ENCODE results near the gene TUBB4B.

The TUBB4B gene

GRCh38 chr9:137235424-137236237 lies 5.5 kb upstream of the TUBB4B start:
- Histone ChIP-seq H3K27me3 (ENCODE audit: insufficient read depth, low read length) (peaks cover 5% of the 10 kb centered on the region; the same call in 1 of the 2 replicates), H3K27ac (ENCODE audit: low read depth, low read length, poor library complexity, severe bottlenecking) (no peak overlapping the region), H3F3A (ENCODE audit: insufficient read depth, low read length) (no peaks in the 10 kb centered on the region), H3K4me3 (ENCODE audit: low read depth, low read length, poor library complexity, severe bottlenecking) (no peak overlapping the region), H3K9ac (ENCODE audit: low read length) (no peak overlapping the region), H3K9me2 (ENCODE audit: low read depth, low read length) (no peaks in the 10 kb centered on the region), H2AFZ (ENCODE audit: low read length) (no peak overlapping the region), H4K20me1 (ENCODE audit: insufficient read depth, low read length) (no peaks in the 10 kb centered on the region), H3K4me2 (ENCODE audit: low read length) (no peak overlapping the region; the same call in 1 of the 2 replicates), H3K4me1 (ENCODE audit: insufficient read depth, low read length, severe bottlenecking) (peaks cover 19% of the 10 kb centered on the region), H3K9me3 (ENCODE audit: low read length) (no peaks in the 10 kb centered on the region), H3K79me2 (ENCODE audit: insufficient read depth, low read length) (no peaks in the 10 kb centered on the region), H3K36me3 (ENCODE audit: insufficient read depth, low read length) (no peaks in the 10 kb centered on the region)
- no peak for TF ChIP-seq EZH2 (IDR thresholded peaks at IDR 0.05; ENCODE audit: borderline replicate concordance, low read length)
- TF ChIP-seq CTCF (IDR thresholded peaks at IDR 0.05; ENCODE audit: low read length): peak; percentile 24; the same call in 1 of the 2 replicates

GRCh38 chr9:137236238-137236935 lies 4.7 kb upstream of the TUBB4B start:
- TF ChIP-seq CTCF (IDR thresholded peaks at IDR 0.05; ENCODE audit: low read length): peak; percentile 99
- TF ChIP-seq EZH2 (IDR thresholded peaks at IDR 0.05; ENCODE audit: borderline replicate concordance, low read length): no peak
- Histone ChIP-seq H3K9me2 (ENCODE audit: low read depth, low read length) (no peaks in the 10 kb centered on the region), H3K9me3 (ENCODE audit: low read length) (no peaks in the 10 kb centered on the region), H3K9ac (ENCODE audit: low read length) (no peak overlapping the region), H3K79me2 (ENCODE audit: insufficient read depth, low read length) (no peaks in the 10 kb centered on the region), H3K4me2 (ENCODE audit: low read length) (peak overlapping the region; percentile 48), H3K36me3 (ENCODE audit: insufficient read depth, low read length) (no peaks in the 10 kb centered on the region), H3K4me3 (ENCODE audit: low read depth, low read length, poor library complexity, severe bottlenecking) (no peak overlapping the region), H3F3A (ENCODE audit: insufficient read depth, low read length) (no peaks in the 10 kb centered on the region), H3K27me3 (ENCODE audit: insufficient read depth, low read length) (0 out of 2 replicates have a peak, but pooled peaks cover 2% of the 10 kb centered on the region), H2AFZ (ENCODE audit: low read length) (no peak overlapping the region), H3K27ac (ENCODE audit: low read depth, low read length, poor library complexity, severe bottlenecking) (no peak overlapping the region), H4K20me1 (ENCODE audit: insufficient read depth, low read length) (no peaks in the 10 kb centered on the region), H3K4me1 (ENCODE audit: insufficient read depth, low read length, severe bottlenecking) (peaks cover 19% of the 10 kb centered on the region)

GRCh38 chr9:137236936-137237421 lies 4.1 kb upstream of the TUBB4B start:
- peaks cover 3% of the 10 kb centered on the region; the same call in 1 of the 2 replicates for H3K79me2 ChIP-seq (ENCODE audit: insufficient read depth, low read length)
- H4K20me1 ChIP-seq (ENCODE audit: insufficient read depth, low read length): no peaks in the 10 kb centered on the region
- H2AFZ ChIP-seq (ENCODE audit: low read length): no peak overlapping the region
- no peak overlapping the region for H3K9ac ChIP-seq (ENCODE audit: low read length)
- H3K36me3 ChIP-seq (ENCODE audit: insufficient read depth, low read length): peaks cover 5% of the 10 kb centered on the region
- peaks cover 21% of the 10 kb centered on the region for H3K4me1 ChIP-seq (ENCODE audit: insufficient read depth, low read length, severe bottlenecking)
- 0 out of 2 replicates have a peak, but pooled peaks cover 2% of the 10 kb centered on the region for H3K27me3 ChIP-seq (ENCODE audit: insufficient read depth, low read length)
- no peak overlapping the region for H3K27ac ChIP-seq (ENCODE audit: low read depth, low read length, poor library complexity, severe bottlenecking)
- TF ChIP-seq CTCF (IDR thresholded peaks at IDR 0.05; ENCODE audit: low read length) (no peak), EZH2 (IDR thresholded peaks at IDR 0.05; ENCODE audit: borderline replicate concordance, low read length) (no peak)
- peak overlapping the region; percentile 48 for H3K4me2 ChIP-seq (ENCODE audit: low read length)
- no peak overlapping the region for H3K4me3 ChIP-seq (ENCODE audit: low read depth, low read length, poor library complexity, severe bottlenecking)
- H3K9me3 ChIP-seq (ENCODE audit: low read length): no peaks in the 10 kb centered on the region
- H3K9me2 ChIP-seq (ENCODE audit: low read depth, low read length): no peaks in the 10 kb centered on the region
- H3F3A ChIP-seq (ENCODE audit: insufficient read depth, low read length): no peaks in the 10 kb centered on the region
